SJSA1 (cell line): ENCODE data around the gene RIMBP2. TPM values are rescaled to one million over a fixed set of nuclear protein-coding genes. Genes with fewer than 3 reads are reported as not detected.

ENCODE experiments used
- DNase-seq, 2 experiments: peaks; one replicate each; pipeline ENCODE4 v3.0.0-alpha.2; 2015 to 2020; ENCODE audit warnings: low spot score in 2 of 2, low read depth in 1 of 2
- H3K27ac ChIP-seq: fragments of 250-450 bp; sonication (Bioruptor Pico); 2 replicates; pipeline ENCODE4 v1.5.1; 2020; ENCODE audit warnings: mild to moderate bottlenecking, moderate library complexity
- H3K27me3 ChIP-seq: fragments of 250-450 bp; sonication (Bioruptor Pico); replicated peaks from 2 replicates; pipeline ENCODE4 v1.5.1; 2020; ENCODE audit warnings: mild to moderate bottlenecking, moderate library complexity
- H3K36me3 ChIP-seq: fragments of 250-450 bp; sonication (Bioruptor Pico); 2 replicates; pipeline ENCODE4 v1.5.1; 2020; ENCODE audit warnings: mild to moderate bottlenecking
- H3K4me1 ChIP-seq: fragments of 250-450 bp; sonication (Bioruptor Pico); replicated peaks from 2 replicates; pipeline ENCODE4 v1.6.1; 2021; ENCODE audit warnings: mild to moderate bottlenecking
- H3K4me3 ChIP-seq: fragments of 250-450 bp; sonication (Bioruptor Pico); 2 replicates; pipeline ENCODE4 v1.5.1; 2020; ENCODE audit warnings: mild to moderate bottlenecking
- H3K9me3 ChIP-seq: fragments of 250-450 bp; sonication (Bioruptor Pico); replicated peaks from 2 replicates; pipeline ENCODE4 v1.5.1; 2020; ENCODE audit warnings: mild to moderate bottlenecking
- total RNA-seq: library from RNA; depleted of rRNA; stranded (reverse); fragments of >200 nt; shearing (Covaris generic); gene quantifications from 2 replicates; pipeline ENCODE4 v1.2.3, GENCODE V29; 2014

The RIMBP2 gene
- total RNA-seq, 1 experiment from 2014 or later = 0.16 TPM

DNA sequence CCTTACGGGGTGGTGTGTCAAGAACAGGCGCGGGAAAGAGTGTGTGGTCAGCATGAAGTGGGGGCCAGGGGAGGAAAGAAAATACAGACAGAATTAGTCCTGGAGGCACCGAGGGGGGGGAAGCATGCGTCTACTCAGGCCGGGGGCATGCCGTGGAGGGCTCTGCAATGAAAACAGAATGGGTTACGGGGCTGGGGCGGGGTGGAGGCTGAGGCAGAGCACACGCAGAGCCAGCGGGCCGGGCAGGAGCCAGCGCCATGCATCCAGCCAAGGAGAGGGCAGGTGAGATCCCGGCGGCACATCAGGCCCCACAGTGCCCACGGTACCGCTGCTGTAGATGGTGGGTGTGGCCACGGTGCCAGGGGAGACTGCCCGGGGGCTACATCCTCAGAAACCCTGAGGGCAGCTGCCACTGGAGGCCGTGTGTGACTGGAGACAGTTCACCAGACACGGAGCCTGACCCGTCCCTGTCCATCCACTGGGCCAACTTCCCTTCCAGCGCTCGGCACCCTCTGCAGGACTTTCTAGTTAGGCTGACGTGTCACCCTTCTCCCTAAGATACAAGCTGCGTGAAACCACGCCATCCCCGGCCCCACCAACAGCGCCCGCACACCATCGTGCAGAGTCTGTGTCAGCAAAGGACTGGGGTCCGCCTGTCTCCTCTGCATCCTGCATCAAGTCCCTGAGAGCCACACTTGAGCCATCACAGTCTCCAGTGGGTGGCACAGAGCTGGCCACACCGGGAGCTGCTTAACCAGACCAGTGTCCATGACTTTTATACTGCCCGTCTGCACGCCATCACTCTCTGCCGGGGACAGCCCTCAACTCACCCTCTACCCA, 291.0 kb downstream of the RIMBP2 start:
- H3K4me1 ChIP-seq = no peaks in the 10 kb centered on the region

DNA sequence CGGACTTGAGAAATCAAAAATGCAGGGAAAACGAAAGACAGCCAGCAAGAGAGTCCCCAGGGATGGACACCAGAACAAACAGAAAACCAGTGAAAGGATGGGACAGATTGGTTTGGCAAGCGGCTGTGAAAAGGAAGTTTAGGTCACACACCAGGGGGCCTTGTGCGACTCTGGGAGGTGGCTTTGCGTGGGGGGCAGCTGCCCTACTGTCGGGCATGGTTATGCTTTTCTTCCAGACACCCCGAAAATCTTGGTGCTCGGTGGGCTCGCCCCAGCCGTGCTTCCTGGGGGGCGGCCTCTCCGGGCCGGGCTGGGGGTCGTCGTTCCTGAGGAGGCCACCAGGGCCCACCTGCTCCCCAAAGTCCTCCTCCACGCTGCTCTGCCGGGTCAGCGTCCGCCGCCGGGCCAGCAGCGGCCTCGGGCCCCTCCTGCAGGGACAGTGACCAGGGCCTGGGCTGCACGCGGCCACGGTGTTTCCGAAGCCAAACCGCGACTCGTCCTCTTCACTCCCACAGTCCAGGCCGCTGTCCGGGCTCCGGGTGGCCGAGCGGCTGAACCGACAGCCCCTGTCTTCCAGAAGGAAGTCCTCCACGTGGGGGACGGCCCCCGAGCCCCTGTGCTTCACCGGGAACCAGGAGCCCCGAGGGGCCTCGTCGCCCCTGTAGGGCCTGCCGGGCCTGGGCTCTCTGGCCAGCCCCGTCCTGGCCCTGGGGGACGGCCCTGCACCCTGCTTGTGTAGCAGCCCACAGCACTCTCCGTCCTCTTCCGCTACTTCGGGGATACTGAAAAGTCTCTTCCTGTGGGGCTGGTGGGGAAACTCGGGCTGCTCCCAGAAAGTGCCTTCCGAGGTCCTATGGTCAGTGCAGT, 291.9 kb downstream of the RIMBP2 start:
- H3K27me3 ChIP-seq = no peaks in the 10 kb centered on the region
- H3K27ac ChIP-seq = no peak overlapping the region
- peaks cover 3% of the 10 kb centered on the region; the same call in 1 of the 2 replicates for H3K9me3 ChIP-seq
- no peak overlapping the region for H3K4me3 ChIP-seq
- no peaks in the 10 kb centered on the region for H3K36me3 ChIP-seq
- no peak for DNase-seq
- no peaks in the 10 kb centered on the region for H3K4me1 ChIP-seq

More for the DNA sequence above, 291.0 kb downstream of the RIMBP2 start:
- DNase-seq = no peak
- Histone ChIP-seq H3K27me3 (no peaks in the 10 kb centered on the region), H3K9me3 (peaks cover 3% of the 10 kb centered on the region; the same call in 1 of the 2 replicates), H3K4me3 (no peak overlapping the region), H3K27ac (no peak overlapping the region), H3K36me3 (no peaks in the 10 kb centered on the region)

DNA sequence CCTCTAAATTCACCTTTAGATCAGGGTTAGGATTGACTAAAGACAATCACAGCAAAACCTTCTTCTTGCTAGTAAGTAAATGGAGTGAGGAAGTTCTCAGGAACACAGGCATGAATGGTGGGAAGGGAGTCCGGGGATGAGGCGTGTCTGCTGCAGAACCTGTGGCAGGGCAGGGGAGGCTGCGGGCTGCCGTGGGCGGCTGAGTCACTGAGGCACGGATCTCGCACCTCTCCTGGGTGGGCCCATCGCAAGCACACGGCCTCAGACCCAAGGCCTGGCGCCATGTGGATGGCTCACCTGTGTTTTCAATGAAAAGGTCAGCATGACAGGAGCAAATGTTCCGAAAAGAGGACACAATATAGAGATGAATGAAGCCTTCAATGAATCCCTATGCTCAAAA, 293.0 kb downstream of the RIMBP2 start:
- H3K4me1 ChIP-seq = no peaks in the 10 kb centered on the region
- H3K27me3 ChIP-seq = no peaks in the 10 kb centered on the region
- no peak overlapping the region for H3K27ac ChIP-seq
- H3K36me3 ChIP-seq = no peaks in the 10 kb centered on the region
- H3K4me3 ChIP-seq = no peak overlapping the region
- H3K9me3 ChIP-seq = peaks cover 3% of the 10 kb centered on the region; the same call in 1 of the 2 replicates
- no peak for DNase-seq

DNA sequence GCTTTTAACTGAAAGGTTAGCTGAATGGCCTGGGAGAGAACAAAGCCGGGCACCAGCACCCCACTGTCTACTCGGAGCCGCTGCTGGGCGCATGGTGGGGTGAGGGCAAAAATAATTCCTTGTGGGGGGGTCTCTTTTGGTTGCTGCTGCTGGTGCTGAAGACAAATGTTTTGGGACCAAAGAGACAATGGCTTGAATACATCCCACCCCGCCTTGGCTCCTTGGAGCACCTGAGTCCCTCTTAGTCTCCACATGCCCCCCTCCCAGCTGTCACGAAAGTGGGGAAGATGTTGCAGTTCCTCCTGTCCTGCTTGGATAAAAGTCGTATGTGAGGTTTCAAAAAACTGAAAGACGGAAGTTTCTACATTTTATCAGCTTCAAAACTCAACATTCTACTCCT, 293.4 kb downstream of the RIMBP2 start:
- Histone ChIP-seq H3K4me1 (no peaks in the 10 kb centered on the region), H3K27ac (no peak overlapping the region), H3K9me3 (peaks cover 3% of the 10 kb centered on the region; the same call in 1 of the 2 replicates), H3K27me3 (no peaks in the 10 kb centered on the region), H3K36me3 (no peaks in the 10 kb centered on the region), H3K4me3 (no peak overlapping the region)
- no peak for DNase-seq

GRCh38 chr12:130421896-130422295, 294.2 kb downstream of the RIMBP2 start:
- no peak for DNase-seq

DNA sequence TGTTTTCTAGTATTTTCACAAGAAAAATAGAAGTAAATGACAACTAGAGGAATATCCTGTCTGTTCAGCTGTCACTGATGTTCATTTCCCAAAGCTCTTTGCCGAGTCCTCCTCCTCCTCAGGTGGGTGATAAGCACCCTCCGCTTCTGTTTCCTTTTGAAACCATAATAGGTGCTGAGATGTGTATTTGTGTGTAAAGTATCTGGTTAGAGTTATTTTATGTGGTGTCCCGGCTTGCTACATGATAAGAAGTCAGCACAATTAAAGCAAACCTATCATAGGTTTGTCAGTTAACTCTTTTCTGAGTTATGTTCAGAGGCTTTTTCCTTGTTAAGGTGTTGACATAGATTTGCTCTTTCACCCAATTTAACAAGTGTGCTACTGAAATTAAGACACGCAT, 296.0 kb downstream of the RIMBP2 start:
- 0 out of 2 replicates have a peak, but pooled peaks cover 3% of the 10 kb centered on the region for H3K9me3 ChIP-seq
- DNase-seq = no peak
- H3K27ac ChIP-seq = no peak overlapping the region
- H3K4me3 ChIP-seq = no peak overlapping the region
- no peaks in the 10 kb centered on the region for H3K4me1 ChIP-seq
- H3K27me3 ChIP-seq = no peaks in the 10 kb centered on the region
- H3K36me3 ChIP-seq = no peaks in the 10 kb centered on the region

More at GRCh38 chr12:130421896-130422295, 294.2 kb downstream of the RIMBP2 start:
- Histone ChIP-seq H3K27ac (no peak overlapping the region), H3K9me3 (peaks cover 3% of the 10 kb centered on the region; the same call in 1 of the 2 replicates), H3K4me3 (no peak overlapping the region), H3K36me3 (no peaks in the 10 kb centered on the region), H3K4me1 (no peaks in the 10 kb centered on the region), H3K27me3 (no peaks in the 10 kb centered on the region)

DNA sequence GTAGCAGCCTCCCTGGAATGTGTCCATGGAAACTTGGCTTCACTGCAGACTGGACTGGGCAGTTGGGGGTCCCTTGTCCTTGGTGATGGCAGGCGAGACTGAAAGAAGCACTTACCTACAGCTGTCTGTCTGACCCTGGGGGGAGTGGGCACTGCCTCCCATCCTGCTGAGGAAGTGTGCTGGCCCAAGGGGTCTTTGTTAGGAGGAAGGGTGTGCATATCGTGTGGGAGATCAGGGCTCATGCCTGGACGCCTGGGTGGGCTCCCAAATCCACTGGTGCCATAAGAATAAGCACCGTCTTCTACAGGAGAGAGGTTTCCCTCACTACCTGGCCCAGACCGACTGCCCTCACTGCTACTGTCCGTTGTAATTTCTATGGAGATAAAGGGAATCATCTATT, 297.0 kb downstream of the RIMBP2 start:
- Histone ChIP-seq H3K27me3 (no peaks in the 10 kb centered on the region), H3K36me3 (no peaks in the 10 kb centered on the region), H3K4me3 (no peak overlapping the region), H3K27ac (no peak overlapping the region), H3K9me3 (no peaks in the 10 kb centered on the region), H3K4me1 (no peaks in the 10 kb centered on the region)
- DNase-seq = no peak

GRCh38 chr12:130418251-130418650, 297.8 kb downstream of the RIMBP2 start:
- Histone ChIP-seq H3K4me3 (no peak overlapping the region), H3K27ac (no peak overlapping the region), H3K36me3 (no peaks in the 10 kb centered on the region), H3K4me1 (no peaks in the 10 kb centered on the region), H3K27me3 (no peaks in the 10 kb centered on the region), H3K9me3 (no peaks in the 10 kb centered on the region)
- no peak for DNase-seq

GRCh38 chr12:130414381-130414780, 301.7 kb downstream of the RIMBP2 start:
- Histone ChIP-seq H3K4me1 (no peaks in the 10 kb centered on the region), H3K4me3 (no peak overlapping the region), H3K27me3 (no peaks in the 10 kb centered on the region), H3K9me3 (peaks cover 2% of the 10 kb centered on the region; the same call in 1 of the 2 replicates), H3K27ac (no peak overlapping the region), H3K36me3 (no peaks in the 10 kb centered on the region)
- no peak for DNase-seq

DNA sequence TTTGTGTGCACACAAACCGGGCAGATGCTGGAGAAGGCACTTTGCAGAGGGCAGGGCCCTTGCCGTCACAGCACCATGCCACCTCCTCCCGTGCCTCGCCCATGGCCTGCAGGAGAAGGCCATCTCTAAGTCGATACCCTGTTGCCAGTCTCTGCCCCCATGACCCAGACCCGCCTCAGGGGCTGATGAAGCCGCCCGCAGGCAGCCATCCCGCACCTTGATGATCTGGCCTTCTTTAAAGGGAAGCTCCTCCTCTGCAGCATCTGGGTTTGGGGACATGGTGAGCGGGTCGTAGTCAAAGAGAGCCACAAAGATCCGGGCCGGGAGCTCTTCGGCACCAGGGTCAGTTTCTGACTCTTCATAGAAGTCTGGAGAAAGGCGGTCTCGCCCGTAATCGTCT, 302.2 kb downstream of the RIMBP2 start:
- H3K9me3 ChIP-seq = peaks cover 2% of the 10 kb centered on the region; the same call in 1 of the 2 replicates
- no peak overlapping the region for H3K4me3 ChIP-seq
- H3K27me3 ChIP-seq = no peaks in the 10 kb centered on the region
- no peaks in the 10 kb centered on the region for H3K4me1 ChIP-seq
- H3K27ac ChIP-seq = no peak overlapping the region
- DNase-seq = no peak
- H3K36me3 ChIP-seq = no peaks in the 10 kb centered on the region

DNA sequence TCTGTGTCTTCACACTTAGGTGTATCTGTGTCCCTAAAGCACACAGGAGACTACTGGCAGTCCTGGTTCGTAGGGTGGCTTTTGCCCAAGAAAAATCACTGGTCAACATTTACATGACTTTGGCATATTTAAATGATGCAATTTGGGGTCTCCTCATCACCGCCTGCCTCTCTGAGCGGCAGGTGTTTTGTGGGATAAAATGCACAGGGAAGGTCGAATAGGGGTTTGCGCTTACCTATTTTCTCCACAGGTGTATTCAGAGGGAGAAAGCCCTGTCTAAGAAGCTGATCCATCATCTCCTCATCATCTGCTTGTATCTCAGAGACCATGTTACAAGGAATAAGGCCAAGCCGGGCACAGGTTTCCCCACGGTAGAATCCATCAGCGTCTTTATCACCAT, 303.7 kb downstream of the RIMBP2 start:
- H3K4me1 ChIP-seq = no peaks in the 10 kb centered on the region
- H3K27ac ChIP-seq = no peak overlapping the region
- H3K36me3 ChIP-seq = no peaks in the 10 kb centered on the region
- no peak overlapping the region for H3K4me3 ChIP-seq
- H3K9me3 ChIP-seq = peaks cover 2% of the 10 kb centered on the region; the same call in 1 of the 2 replicates
- DNase-seq = no peak
- no peaks in the 10 kb centered on the region for H3K27me3 ChIP-seq

GRCh38 chr12:130405332-130405731, 310.8 kb downstream of the RIMBP2 start:
- H3K27ac ChIP-seq = no peak overlapping the region
- H3K4me1 ChIP-seq = no peaks in the 10 kb centered on the region
- DNase-seq = no peak
- no peak overlapping the region for H3K4me3 ChIP-seq
- no peaks in the 10 kb centered on the region for H3K36me3 ChIP-seq
- H3K9me3 ChIP-seq = no peaks in the 10 kb centered on the region; the same call in 1 of the 2 replicates
- no peaks in the 10 kb centered on the region for H3K27me3 ChIP-seq

DNA sequence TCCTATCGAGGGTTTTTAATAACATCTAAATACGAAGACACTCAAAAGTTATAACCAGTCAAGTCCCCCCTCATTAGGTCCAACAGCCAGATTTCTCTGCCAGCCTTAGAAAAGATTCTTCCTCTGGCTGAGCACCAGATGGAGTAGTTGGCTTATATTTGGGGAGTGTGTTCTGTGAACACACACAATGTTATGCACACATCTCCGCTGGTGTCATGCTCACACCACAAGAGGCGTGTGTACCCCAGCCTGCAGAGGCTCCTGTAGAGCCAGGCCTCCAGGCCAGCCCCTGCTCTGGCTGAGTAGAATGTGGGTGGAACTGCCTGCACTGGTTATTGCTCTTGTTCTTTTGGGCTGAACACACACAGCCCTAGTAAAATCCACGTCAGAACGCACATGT, 314.4 kb downstream of the RIMBP2 start:
- no peak for DNase-seq
- H3K27ac ChIP-seq = no peak overlapping the region
- no peaks in the 10 kb centered on the region for H3K36me3 ChIP-seq
- no peaks in the 10 kb centered on the region; the same call in 1 of the 2 replicates for H3K9me3 ChIP-seq
- no peak overlapping the region for H3K4me3 ChIP-seq
- H3K4me1 ChIP-seq = no peaks in the 10 kb centered on the region
- no peaks in the 10 kb centered on the region for H3K27me3 ChIP-seq
